SKM-1 treated with dmso at 0.1 percent for 144 hours (cell line): ENCODE results near the gene TACC2.
"Not testable (repeated sequence)": the region's sequence is repeated elsewhere in the genome, so short reads cannot be mapped to it uniquely, and the experiment has no call there.

Source experiments
- DNase-seq: peaks from one replicate; lab custom pipeline; 2025; ENCODE audit not compliant: unreplicated experiment; lab: John Stamatoyannopoulos, UW

TACC2 gene, protein sequence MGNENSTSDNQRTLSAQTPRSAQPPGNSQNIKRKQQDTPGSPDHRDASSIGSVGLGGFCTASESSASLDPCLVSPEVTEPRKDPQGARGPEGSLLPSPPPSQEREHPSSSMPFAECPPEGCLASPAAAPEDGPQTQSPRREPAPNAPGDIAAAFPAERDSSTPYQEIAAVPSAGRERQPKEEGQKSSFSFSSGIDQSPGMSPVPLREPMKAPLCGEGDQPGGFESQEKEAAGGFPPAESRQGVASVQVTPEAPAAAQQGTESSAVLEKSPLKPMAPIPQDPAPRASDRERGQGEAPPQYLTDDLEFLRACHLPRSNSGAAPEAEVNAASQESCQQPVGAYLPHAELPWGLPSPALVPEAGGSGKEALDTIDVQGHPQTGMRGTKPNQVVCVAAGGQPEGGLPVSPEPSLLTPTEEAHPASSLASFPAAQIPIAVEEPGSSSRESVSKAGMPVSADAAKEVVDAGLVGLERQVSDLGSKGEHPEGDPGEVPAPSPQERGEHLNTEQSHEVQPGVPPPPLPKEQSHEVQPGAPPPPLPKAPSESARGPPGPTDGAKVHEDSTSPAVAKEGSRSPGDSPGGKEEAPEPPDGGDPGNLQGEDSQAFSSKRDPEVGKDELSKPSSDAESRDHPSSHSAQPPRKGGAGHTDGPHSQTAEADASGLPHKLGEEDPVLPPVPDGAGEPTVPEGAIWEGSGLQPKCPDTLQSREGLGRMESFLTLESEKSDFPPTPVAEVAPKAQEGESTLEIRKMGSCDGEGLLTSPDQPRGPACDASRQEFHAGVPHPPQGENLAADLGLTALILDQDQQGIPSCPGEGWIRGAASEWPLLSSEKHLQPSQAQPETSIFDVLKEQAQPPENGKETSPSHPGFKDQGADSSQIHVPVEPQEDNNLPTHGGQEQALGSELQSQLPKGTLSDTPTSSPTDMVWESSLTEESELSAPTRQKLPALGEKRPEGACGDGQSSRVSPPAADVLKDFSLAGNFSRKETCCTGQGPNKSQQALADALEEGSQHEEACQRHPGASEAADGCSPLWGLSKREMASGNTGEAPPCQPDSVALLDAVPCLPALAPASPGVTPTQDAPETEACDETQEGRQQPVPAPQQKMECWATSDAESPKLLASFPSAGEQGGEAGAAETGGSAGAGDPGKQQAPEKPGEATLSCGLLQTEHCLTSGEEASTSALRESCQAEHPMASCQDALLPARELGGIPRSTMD (N-terminal part only)

GRCh38 chr10:121988361-121989324 is at the start of gene TACC2:
Gene TACC2 (plus strand): TSS chr10:121989163. CDS start chr10:122021982, 32,819 bp downstream.
- no peak for DNase-seq

- peak; percentile 28 for DNase-seq
Measured at GRCh38 chr10:121941532-121941931, 47.4 kb upstream of the TACC2 start.

DNA sequence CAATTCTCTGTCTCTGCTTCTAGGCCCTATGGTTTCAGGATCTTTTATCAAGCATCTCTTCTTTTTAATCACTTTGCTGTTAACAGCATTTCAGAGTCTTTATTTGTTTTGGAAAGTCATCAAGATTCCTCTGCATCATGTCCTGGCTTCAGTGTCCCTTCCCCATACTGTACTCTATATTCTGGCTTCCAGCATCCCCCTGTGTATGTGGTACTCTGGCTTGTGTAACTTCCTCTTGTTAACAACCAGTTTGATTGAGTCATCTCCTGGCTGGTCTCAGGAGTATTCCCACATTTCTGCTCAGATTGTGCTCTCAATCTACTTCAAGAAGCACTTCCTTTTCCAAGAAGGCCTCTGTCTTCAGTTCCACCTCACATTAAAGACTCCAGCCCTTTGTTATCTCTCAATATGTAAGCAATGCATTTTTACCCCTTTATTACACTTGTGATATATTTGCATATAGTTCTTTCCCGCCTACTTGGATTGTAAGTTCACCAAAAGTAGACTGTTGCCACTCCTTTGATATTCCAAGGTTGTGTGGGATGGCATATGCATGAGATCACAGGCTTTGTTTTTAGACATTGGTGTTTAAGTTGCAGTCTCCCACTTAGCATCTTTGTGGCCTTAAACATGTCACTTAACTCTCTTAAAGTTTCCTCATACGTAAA is 46.1 kb upstream of the TACC2 start:
- peak; percentile 74 for DNase-seq

DNA sequence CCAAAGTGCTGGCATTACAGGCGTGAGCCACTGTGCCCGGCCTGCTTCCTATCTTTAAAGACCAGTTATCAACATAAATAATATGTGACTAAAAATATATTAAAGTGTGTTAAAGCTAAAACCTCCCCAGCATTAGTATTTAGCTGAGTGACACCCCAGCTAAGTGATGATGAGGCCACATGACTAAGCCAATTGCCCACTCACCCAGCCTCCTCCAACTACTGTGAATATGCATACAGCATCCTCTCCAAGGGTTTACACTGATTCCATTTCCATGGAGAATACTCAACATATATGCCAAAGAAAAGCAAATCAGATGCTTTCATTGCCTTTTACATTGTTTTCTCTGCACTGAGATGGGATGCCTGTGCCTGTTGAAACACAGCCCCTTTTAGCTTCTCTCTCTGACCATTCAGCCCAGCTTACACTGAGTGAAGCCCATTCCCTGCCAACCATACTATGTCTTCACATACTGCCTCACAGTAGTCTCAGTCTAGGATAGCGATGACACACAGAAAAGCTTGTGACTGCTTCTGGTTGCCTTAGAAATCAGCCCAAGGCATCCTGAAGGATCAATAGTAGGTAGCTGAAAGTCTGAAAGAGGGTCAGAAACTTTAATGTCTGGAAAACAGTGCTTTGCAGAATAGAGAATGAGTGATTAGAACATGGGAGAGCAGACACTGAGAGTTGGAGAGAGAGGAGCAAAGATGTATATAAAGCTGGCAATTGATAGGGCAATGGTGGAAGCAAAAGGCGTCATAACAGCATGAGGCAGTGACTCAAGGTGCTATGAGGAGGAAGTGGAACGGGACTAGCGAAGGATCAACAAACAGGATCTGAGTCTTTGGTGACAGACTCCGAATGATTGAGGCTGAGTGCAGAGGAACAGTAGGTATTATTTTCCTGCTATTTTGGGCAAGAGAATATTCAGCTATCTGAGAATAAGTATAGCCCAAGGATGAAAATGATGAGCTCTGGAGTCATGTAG is 41.3 kb upstream of the TACC2 start:
- DNase-seq, result no peak

DNA sequence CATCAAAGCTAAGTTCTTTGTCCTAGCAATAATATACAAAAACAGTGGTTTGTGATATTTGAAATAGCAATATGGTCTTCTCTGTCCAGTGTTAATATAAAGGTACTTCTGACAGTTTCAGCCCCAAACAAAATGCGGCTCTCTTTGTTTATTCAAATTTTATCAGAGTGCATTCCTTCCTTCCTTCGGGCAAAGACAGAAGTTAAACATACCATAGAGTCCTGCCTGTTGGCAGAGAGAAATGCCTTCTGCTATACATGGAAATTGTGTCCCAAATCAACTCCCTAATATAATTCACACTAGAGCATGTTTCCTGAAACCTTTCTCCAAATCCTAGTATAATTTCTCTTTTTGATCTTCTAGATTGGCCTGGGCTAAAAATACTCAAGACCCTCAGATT is 39.9 kb upstream of the TACC2 start:
- DNase-seq, result no peak

DNA sequence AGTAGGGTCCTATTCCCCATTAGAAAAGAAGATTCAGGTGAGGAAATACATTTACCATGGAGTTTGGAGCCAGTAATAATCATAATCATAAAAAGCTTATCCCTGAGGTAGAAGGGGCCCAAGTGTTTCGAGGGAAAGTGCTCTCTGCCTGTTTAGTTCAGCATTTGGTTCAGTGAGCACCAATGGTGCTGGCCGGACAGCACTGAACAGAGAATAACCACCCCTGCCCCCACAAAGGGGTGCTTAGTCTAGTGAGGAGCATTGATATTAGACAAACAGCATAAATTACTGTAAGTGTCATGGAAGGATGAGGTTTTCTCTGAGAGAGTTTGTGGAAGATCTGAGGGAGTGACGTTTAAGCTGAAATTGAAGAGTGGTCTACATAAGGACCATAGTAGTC is 39.5 kb upstream of the TACC2 start:
- DNase-seq, result no peak

DNA sequence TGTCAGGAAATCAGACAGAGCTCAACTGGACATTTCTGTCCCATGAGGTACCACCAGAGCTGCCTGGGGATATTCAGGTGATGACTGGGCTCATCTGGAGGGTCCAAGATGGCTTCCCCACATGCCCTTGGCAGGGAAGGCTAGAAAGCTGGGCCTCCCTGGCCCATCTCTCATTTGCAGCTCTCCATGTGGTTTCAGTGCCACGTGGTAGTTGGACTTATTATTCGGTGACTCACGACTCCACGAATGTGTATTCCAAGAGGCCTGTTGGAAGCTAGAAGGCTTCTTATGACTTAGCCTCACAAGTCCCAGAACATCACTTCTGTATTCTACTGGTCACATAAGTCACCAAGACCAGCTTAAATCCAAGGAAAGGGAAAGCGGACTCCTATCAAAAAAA is 36.7 kb upstream of the TACC2 start:
- no peak for DNase-seq

DNA sequence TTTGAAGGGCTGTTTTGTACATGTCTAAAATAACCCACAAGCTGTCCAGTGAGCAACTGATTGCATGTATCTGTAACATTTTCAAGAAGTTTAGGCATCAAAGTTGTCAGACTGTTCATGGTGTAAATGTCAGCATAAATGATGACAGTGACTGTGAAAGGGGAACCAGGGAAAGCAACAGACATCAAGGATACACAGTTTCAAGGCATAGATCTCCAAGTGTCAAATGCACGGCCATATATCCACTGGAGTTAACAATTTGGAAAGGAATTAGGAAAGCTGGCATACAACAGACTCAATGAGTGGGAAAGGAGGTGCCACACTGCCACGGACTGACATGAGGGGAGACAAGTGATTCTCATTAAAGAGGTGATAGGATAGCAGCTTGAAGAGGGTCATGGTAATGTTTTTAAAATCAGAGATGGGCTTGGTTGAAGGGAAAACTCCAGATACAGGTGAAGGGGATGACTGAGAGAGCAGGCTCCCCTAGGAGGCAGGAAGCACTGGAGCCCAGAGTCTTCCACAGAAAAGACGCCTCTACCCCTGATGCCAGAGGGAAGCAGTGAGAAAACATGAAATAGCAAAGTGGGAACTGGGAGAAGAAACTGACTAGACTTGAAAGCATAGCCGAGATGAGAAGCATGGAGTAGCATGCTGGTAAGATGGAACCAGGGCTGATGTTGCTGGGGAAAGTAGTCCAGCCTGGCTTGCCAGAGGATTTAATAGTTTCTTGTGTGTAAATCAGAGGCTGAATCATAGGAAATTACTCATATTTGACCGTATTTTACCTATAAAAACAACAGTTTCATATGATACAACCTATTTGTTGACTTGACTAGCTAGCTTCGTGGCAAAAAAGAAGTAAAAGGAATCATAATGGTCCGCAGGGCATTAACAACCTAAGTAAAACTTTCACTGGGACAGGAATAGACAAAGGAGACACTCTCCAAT is 32.6 kb upstream of the TACC2 start:
- no peak for DNase-seq

- no peak for DNase-seq
Measured at GRCh38 chr10:121959671-121960070, 29.3 kb upstream of the TACC2 start.

GRCh38 chr10:121961456-121961855 is 27.5 kb upstream of the TACC2 start:
- DNase-seq, result no peak

DNA sequence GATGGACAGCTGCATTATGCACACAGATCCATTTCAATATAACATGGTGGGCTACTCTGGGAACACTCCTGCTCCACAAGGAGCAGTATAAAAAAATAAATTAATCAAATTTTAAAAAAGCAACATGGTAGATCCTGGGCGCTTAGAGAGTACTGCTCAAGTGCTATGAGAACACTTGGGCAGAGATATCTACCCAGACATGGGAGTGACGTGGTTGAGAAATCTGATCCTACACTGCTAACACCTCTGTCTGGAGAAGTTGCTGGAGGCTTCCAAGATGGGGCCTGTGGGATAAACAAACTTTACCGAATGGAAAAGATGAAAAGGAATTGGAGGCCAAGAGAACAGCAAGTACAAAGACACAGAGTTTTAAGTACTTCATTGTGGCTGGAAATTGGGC is 23.0 kb upstream of the TACC2 start:
- DNase-seq, result no peak

DNA sequence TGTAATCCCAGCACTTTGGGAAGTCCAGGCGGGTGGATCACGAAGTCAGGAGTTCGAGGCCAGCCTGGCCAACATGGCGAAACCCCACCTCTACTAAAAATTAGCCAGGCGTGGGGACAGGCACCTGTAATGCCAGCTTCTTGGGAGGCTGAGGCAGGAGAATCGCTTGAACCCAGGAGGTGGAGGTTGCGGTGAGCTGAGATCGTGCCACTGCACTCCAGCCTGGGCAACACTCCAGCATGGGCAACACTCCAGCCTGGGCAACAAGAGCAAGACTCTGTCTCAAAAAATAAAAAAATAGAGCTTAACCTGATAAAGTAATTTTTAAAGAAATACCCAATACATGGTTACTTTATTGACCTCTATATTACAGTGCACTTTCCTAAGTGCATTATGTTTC is 19.9 kb upstream of the TACC2 start:
- not testable (repeated sequence) for DNase-seq

- DNase-seq, result no peak
Measured at GRCh38 chr10:121974019-121974534, 14.9 kb upstream of the TACC2 start.

DNA sequence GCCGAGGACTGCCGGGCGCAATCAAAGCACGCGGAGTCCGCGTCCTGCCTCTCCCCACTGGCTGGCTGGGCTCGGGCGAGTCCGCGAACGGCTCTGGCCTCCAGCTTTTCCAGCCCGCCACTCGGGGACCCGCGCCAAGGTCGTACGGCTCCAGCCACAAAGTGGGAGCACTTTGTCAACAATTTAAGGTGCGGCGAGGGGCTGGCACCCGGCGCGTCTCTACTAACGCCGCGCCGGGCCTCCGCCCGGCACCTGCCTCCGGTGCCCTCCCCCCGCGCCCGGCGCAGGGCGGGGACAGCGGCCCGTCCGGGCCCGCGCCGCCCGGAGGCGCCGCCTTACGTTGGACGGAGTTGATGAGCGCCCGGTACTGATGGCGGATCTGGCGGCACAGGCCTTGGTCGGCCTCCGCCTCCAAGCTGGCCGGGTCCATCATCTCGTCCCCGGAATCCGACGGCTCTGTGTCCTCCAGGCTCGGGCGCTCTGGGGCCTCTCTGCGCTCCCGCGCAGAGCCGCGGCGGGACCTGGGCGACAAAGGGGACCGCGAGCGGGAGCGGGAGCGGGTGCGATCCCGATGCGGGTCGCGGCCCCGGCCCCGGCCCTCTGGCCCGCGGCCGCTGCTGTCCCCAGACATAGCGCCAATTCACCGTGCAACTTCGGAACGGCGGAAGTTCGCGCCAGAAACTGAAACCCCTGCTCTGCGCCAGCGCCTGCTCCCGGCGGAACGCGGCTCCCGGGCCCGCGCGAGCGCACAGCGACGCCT is 14.2 kb upstream of the TACC2 start, which contains the start of gene NSMCE4A:
TSS of gene NSMCE4A (minus strand) at position 683 of the 760 bp plus-strand sequence. CDS start at position 631, 52 bp downstream.
- peak; percentile 79 for DNase-seq

DNA sequence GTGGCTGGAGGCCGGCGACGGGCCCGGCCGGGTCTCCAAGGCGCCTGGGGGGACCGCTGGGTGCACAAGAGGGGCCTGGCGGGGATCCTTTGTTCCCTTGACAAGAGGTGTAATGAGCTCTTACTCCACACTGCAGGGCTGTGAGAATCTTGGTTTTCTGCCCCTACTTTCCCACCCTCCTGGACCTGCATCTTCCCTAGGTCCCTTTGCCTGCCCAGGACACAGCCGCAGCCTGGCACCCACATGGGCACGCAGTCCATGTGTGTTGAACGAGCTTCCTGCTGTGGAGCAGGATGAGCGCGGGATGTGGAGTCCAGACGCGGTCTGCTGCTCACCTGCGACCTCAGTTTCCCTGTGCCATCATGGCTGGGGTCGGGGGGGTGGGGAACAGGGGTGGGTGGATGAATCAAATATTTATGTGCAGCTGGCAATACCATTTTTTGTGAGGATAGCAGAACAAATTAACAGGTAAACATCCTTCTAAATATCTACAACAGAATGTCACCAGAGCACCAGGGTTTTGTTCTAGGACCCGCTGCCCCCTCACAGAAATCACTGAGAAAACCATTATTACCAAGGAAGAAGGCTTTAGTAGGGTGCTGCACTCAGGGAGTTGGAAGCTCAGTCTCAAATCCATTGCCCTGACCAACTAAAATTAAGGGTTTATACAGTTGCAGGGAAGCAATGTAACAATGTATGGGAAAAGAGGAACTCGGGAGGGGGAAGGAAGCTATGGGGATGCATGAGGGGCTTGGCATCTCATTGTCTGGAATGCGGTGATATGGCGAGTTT is 13.5 kb upstream of the TACC2 start:
- DNase-seq, result peak; percentile 5
